Ammon's horn (tissue), 1 donor: ENCODE data around the gene ITIH3.
A peak's percentile ranks its signal among the peaks of the same experiment; 100 is the strongest.

Experiments
- DNase-seq: peaks from one replicate; pipeline ENCODE4 v3.0.0-alpha.2; 2016; ENCODE audit warnings: low spot score

ITIH3 gene

GRCh38 chr3:52827441-52827840 lies 32.8 kb downstream of the ITIH3 start:
- DNase-seq: no peak

GRCh38 chr3:52827866-52828376 lies 33.3 kb downstream of the ITIH3 start:
- no peak for DNase-seq

- no peak for DNase-seq
Observed at GRCh38 chr3:52829482-52829881, 34.9 kb downstream of the ITIH3 start.

GRCh38 chr3:52829906-52830463 lies 35.4 kb downstream of the ITIH3 start:
- DNase-seq: no peak

- DNase-seq: no peak
Observed at GRCh38 chr3:52830535-52831258, 36.1 kb downstream of the ITIH3 start, which contains the start of gene ITIH4. Gene ITIH4 (minus strand): TSS chr3:52830672. CDS start chr3:52830642, 30 bp downstream.

- peak; percentile 26 for DNase-seq
Observed at GRCh38 chr3:52831500-52832301, 37.1 kb downstream of the ITIH3 start.

GRCh38 chr3:52833202-52833601 lies 38.6 kb downstream of the ITIH3 start:
- no peak for DNase-seq

- DNase-seq: no peak
Observed at GRCh38 chr3:52834871-52835501, 40.4 kb downstream of the ITIH3 start, which contains the start of gene MUSTN1. Gene MUSTN1 (minus strand): TSS chr3:52835019. CDS start chr3:52834948, 71 bp downstream.

GRCh38 chr3:52835766-52836470 lies 41.3 kb downstream of the ITIH3 start:
- DNase-seq: no peak

GRCh38 chr3:52836471-52836845 lies 41.9 kb downstream of the ITIH3 start:
- DNase-seq: no peak

- DNase-seq: no peak
Observed at GRCh38 chr3:52836986-52837385, 42.4 kb downstream of the ITIH3 start.

- DNase-seq: no peak
Observed at GRCh38 chr3:52838561-52839267, 44.1 kb downstream of the ITIH3 start.

- DNase-seq: no peak
Observed at GRCh38 chr3:52839268-52839575, 44.6 kb downstream of the ITIH3 start.

GRCh38 chr3:52839892-52840545 lies 45.4 kb downstream of the ITIH3 start:
- DNase-seq: no peak

GRCh38 chr3:52841211-52841980 lies 46.8 kb downstream of the ITIH3 start:
- no peak for DNase-seq

- DNase-seq: no peak
Observed at GRCh38 chr3:52841981-52842340, 47.4 kb downstream of the ITIH3 start.

- DNase-seq: no peak
Observed at GRCh38 chr3:52842424-52842823, 47.8 kb downstream of the ITIH3 start.

GRCh38 chr3:52843108-52843865 lies 48.7 kb downstream of the ITIH3 start:
- DNase-seq: no peak

- DNase-seq: no peak
Observed at GRCh38 chr3:52843881-52844280, 49.3 kb downstream of the ITIH3 start.
